GM12878 (cell line): Measurements from ENCODE around the gene CLDN16. TPM values are rescaled to one million over a fixed set of nuclear protein-coding genes. Genes with fewer than 3 reads are reported as not detected.

Source experiments
- ATAC-seq: fragments of 200-7000 bp; cut with Tn5 transposase; 3 replicates; pipeline ENCODE4 v1.9.1; 2020; ENCODE audit warnings: mild to moderate bottlenecking, moderate library complexity
- BruUV-seq: library from RNA; stranded (reverse); fragments of 400-500 nt; replicated peaks from 2 replicates; lab custom pipeline; 2021; lab: Mats Ljungman, UMichigan
- CTCF ChIA-PET: fragments of 300-600 bp; sonication (Branson Sonifier 250); formaldehyde crosslinking; extraction: SDS; loops from one replicate; lab custom pipeline; 2021; ENCODE audit warnings: inconsistent platforms; lab: Yijun Ruan, JAX
- POLR2A ChIA-PET: fragments of 350-600 bp; formaldehyde crosslinking; extraction: SDS; loops from one replicate; lab custom pipeline; 2021; ENCODE audit warnings: inconsistent platforms; lab: Charles Lee
- RAD21 ChIA-PET: fragments of 300-600 bp; sonication (Branson Sonifier 250); formaldehyde crosslinking; loops from one replicate; lab custom pipeline; 2023; ENCODE audit warnings: antibody characterized with exemption; ENCODE audit not compliant: unreplicated experiment; lab: Charles Lee
- SMC1A ChIA-PET: fragments of 300-600 bp; sonication (Branson Sonifier 250); formaldehyde crosslinking; loops from one replicate; lab custom pipeline; 2023; ENCODE audit not compliant: unreplicated experiment, uncharacterized antibody; lab: Charles Lee
- DNase-seq: peaks from one replicate; pipeline ENCODE4 v3.0.0-alpha.2; 2011; ENCODE audit warnings: low read depth, low spot score
- FAIRE-seq: peaks from 3 replicates; lab custom pipeline; 2011; peaks lifted over from hg19 to GRCh38; lab: Jason Lieb, UNC
- H2AFZ ChIP-seq: 2 replicates; pipeline ENCODE4 v1.6.0; 2011; ENCODE audit warnings: low read depth, low read length, control low read depth; ENCODE audit not compliant: control insufficient read depth
- H3K27ac ChIP-seq: 2 replicates; pipeline ENCODE4 v1.5.1; 2011; ENCODE audit warnings: control low read depth; ENCODE audit not compliant: control insufficient read depth, insufficient read depth
- H3K27me3 ChIP-seq, 2 experiments: replicated peaks in 1 of 2; 2 replicates each; pipeline versions ENCODE4 v1.6.0 to v1.6.1; 2011; ENCODE audit warnings: low read length in 1 of 2; ENCODE audit not compliant: control insufficient read depth in 2 of 2, insufficient read depth in 2 of 2
- H3K36me3 ChIP-seq, 2 experiments: 2 replicates each; pipeline ENCODE4 v1.5.1; 2011; ENCODE audit warnings: low read length in 1 of 2; ENCODE audit not compliant: control insufficient read depth in 2 of 2, insufficient read depth in 2 of 2
- H3K4me1 ChIP-seq: 2 replicates; pipeline ENCODE4 v1.6.1; 2011; ENCODE audit warnings: mild to moderate bottlenecking, low read length, moderate library complexity, mixed read lengths; ENCODE audit not compliant: control insufficient read depth, insufficient read depth
- H3K4me2 ChIP-seq: 2 replicates; pipeline ENCODE4 v1.6.0; 2011; ENCODE audit warnings: control low read depth; ENCODE audit not compliant: control insufficient read depth, insufficient read depth
- H3K4me3 ChIP-seq: fragments of 200-600 bp; sonication (generic); 2 replicates; pipeline ENCODE4 v1.5.1; 2016
- H3K79me2 ChIP-seq: 2 replicates; pipeline ENCODE4 v1.6.0; 2011; ENCODE audit warnings: low read length; ENCODE audit not compliant: control insufficient read depth, insufficient read depth
- H3K9ac ChIP-seq: 2 replicates; pipeline ENCODE4 v1.8.0; 2011; ENCODE audit warnings: low read length, control low read depth, mixed read lengths; ENCODE audit not compliant: control insufficient read depth, insufficient read depth
- H3K9me3 ChIP-seq: replicated peaks from 3 replicates; pipeline ENCODE4 v1.5.1; 2011; ENCODE audit warnings: mild to moderate bottlenecking, low read length; ENCODE audit not compliant: control insufficient read depth, insufficient read depth
- H4K20me1 ChIP-seq: 2 replicates; pipeline ENCODE4 v1.6.0; 2011; ENCODE audit not compliant: control insufficient read depth, insufficient read depth
- CBX5 ChIP-seq: sonication (generic); IDR thresholded peaks from 2 replicates; pipeline ENCODE4 v1.6.1; 2016; ENCODE audit warnings: low read depth, moderate library complexity, mild to moderate bottlenecking, inconsistent platforms
- CHD1 ChIP-seq: IDR thresholded peaks from 2 replicates; pipeline ENCODE4 v1.6.1; 2012; ENCODE audit warnings: low read depth, low read length, improper control_type of control experiment
- E2F8 ChIP-seq: fragments of 450-650 bp; IDR thresholded peaks from 2 replicates; pipeline ENCODE4 v1.6.1; 2018; ENCODE audit warnings: mild to moderate bottlenecking, low read depth, moderate library complexity; ENCODE audit not compliant: partially characterized antibody
- EED ChIP-seq: sonication (generic); IDR thresholded peaks from 2 replicates; pipeline ENCODE4 v1.6.1; 2016; ENCODE audit warnings: antibody characterized with exemption, low read depth
- FOS ChIP-seq: IDR thresholded peaks from 3 replicates; pipeline ENCODE4 v1.6.1; 2011; ENCODE audit warnings: borderline replicate concordance; ENCODE audit not compliant: insufficient read length; ENCODE audit errors: extremely low read depth
- JUNB ChIP-seq: IDR thresholded peaks from 2 replicates; pipeline ENCODE4 v1.6.1; 2016; ENCODE audit warnings: antibody characterized with exemption, mild to moderate bottlenecking
- KLF5 ChIP-seq: fragments of 450-650 bp; IDR thresholded peaks from 2 replicates; pipeline ENCODE4 v1.6.1; 2014; ENCODE audit warnings: mild to moderate bottlenecking; ENCODE audit not compliant: partially characterized antibody
- MAX ChIP-seq: IDR thresholded peaks from 2 replicates; pipeline ENCODE4 v1.6.1; 2012; ENCODE audit warnings: low read depth, low read length, improper control_type of control experiment
- NFIC ChIP-seq: IDR thresholded peaks from 2 replicates; pipeline ENCODE4 v1.6.1; 2012; ENCODE audit warnings: low read depth, mild to moderate bottlenecking, inconsistent platforms, low read length, moderate library complexity
- NFXL1 ChIP-seq: fragments of 450-650 bp; IDR thresholded peaks from 2 replicates; pipeline ENCODE4 v1.6.1; 2017; ENCODE audit warnings: antibody characterized with exemption, mild to moderate bottlenecking, borderline replicate concordance
- NR2F1 ChIP-seq: fragments of 450-650 bp; conservative IDR thresholded peaks from 2 replicates; pipeline ENCODE4 v1.6.1; 2017; ENCODE audit warnings: mild to moderate bottlenecking
- STAT3 ChIP-seq: IDR thresholded peaks from 2 replicates; pipeline ENCODE4 v1.6.1; 2011; ENCODE audit warnings: low read depth, low read length, improper control_type of control experiment
- YBX1 ChIP-seq: fragments of 450-650 bp; IDR thresholded peaks from 2 replicates; pipeline ENCODE4 v1.6.1; 2016; ENCODE audit warnings: antibody characterized with exemption
- ZNF217 ChIP-seq: fragments of 450-650 bp; IDR thresholded peaks from 2 replicates; pipeline ENCODE4 v1.6.1; 2017; ENCODE audit warnings: antibody characterized with exemption, mild to moderate bottlenecking
- ZNF274 ChIP-seq: IDR thresholded peaks from one replicate; pipeline ENCODE4 v1.8.0; 2011; ENCODE audit not compliant: insufficient read length, insufficient read depth
- ZZZ3 ChIP-seq: IDR thresholded peaks from 2 replicates; pipeline ENCODE4 v1.6.1; 2011; ENCODE audit warnings: low read depth; ENCODE audit not compliant: control insufficient read depth, insufficient read length
- WGBS: methylation state at CpG from one replicate; pipeline ENCODE4 v1.1.6; 2016; ENCODE audit warnings: low lambda C conversion rate; ENCODE audit not compliant: insufficient replicate concordance, insufficient coverage; ENCODE audit errors: missing lambda C conversion rate; 5-methylcytosine and 5-hydroxymethylcytosine counted together
- in situ Hi-C: fragments of 300-500 bp; cut with MboI; formaldehyde crosslinking; loops from 9 replicates; pipeline ENCODE4 v1.14.3; 2018; ENCODE audit warnings: mixed read lengths
- intact Hi-C: fragments of 100-400 bp; cut with micrococcal nuclease; formaldehyde crosslinking; loops from one replicate; pipeline ENCODE4 v1.14.2; 2022; ENCODE audit not compliant: unreplicated experiment
- polyA plus RNA-seq, 11 experiments: library from polyadenylated mRNA; depleted of rRNA in 4 of 11; unstranded in 6 of 11; stranded (reverse) in 5 of 11; fragments of >200 nt; fragmentation: Nextera tagmentation in 4 of 11; fragmentation: Illumina TruSeq in 1 of 11; extraction: Ambion mirVana in 4 of 11; extraction: Trizol in 1 of 11; gene quantifications; 1 replicate in 1 of 11; 2 replicates in 10 of 11; pipeline versions ENCODE4 v1.2.1 to v1.2.3, GENCODE V29; 2011 to 2016; ENCODE audit warnings: inconsistent platforms in 2 of 11, missing spikeins in 2 of 11, low read depth in 1 of 11
- total RNA-seq, 4 experiments: library from RNA; depleted of rRNA in 3 of 4; stranded (reverse); fragments of >200 nt in 3 of 4; fragmentation: Illumina TruSeq in 1 of 4; extraction: Trizol in 1 of 4; gene quantifications; 2 replicates each; pipeline versions ENCODE4 v1.2.1 to v1.2.3, GENCODE V29; 2013 to 2021

CLDN16 gene
- total and polyA plus RNA-seq, 10 of the 15 experiments (the other 5 are each of a cell fraction or from before 2014, with no cell fraction given), result 3.2 to 26.6 (median 4.0) TPM

DNA sequence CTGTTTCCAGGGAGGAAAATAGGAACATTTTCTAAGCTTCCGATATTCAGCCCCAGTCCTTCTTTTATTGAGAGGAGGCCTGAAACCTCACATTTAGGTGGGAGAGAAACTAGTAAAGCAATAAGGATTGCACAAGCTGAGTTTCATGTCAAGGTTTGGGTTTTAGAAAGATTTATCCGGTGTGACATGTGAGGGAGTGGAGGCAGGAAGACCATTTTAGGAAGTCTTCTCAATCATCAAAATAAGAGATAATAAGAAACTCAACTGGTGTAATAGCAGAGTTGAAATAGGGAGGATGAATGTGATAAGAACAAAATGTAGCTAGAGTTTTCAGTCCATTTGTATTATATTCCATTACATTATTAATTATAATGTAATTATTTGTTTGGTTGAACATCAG lies 27.7 kb upstream of the CLDN16 start:
- no peak for DNase-seq
- Histone ChIP-seq H3K4me3 (no peak overlapping the region), H3K79me2 (no peaks in the 10 kb centered on the region), H3K4me2 (no peak overlapping the region), H3K9me3 (no peaks in the 10 kb centered on the region), H3K27ac (no peak overlapping the region), H3K9ac (no peak overlapping the region), H3K36me3 (no peaks in the 10 kb centered on the region), H2AFZ (no peak overlapping the region)
- no peak for ATAC-seq
- FAIRE-seq, result no peak
- ChIA-PET POLR2A (interaction anchor here (0.8 to 1.1 kb wide), 2 partner anchors 15 to 17 kb away, joined by 3 read pairs; no protein-coding TSS in a partner anchor), SMC1A (interaction anchor here (1.1 to 3.5 kb wide), 12 partner anchors 8 to 150 kb away, joined by 3 to 13 read pairs (median 7); no protein-coding TSS in a partner anchor), RAD21 (interaction anchor here (0.9 to 2.1 kb wide), 10 partner anchors 10 to 134 kb away, joined by 3 to 7 read pairs (median 4); partner anchors contain the start of gene CLDN1), CTCF (interaction anchor here (0.6 to 4.0 kb wide), 12 partner anchors 10 to 399 kb away, joined by 3 to 20 read pairs (median 4); partner anchors contain the start of gene CLDN1)
- 90% methylated on average over 2 of the region's 2 CpGs for whole genome bisulfite sequencing
- intact Hi-C loops, result no loop called here
- in situ Hi-C loops, result no loop called here
- TF ChIP-seq JUNB (no peak), MAX (no peak), ZZZ3 (no peak), ZNF217 (no peak), FOS (no peak), NR2F1 (no peak), E2F8 (no peak), EED (no peak), KLF5 (no peak), NFXL1 (no peak), NFIC (no peak), ZNF274 (no peak), CBX5 (no peak), STAT3 (no peak), YBX1 (no peak), CHD1 (no peak)
- TF ChIP-seq, all 136 proteins: peak for 0
- Histone ChIP-seq H3K4me1 (no peaks in the 10 kb centered on the region), H4K20me1 (no peaks in the 10 kb centered on the region), H3K27me3 (no peaks in the 10 kb centered on the region)
- BruUV-seq, result no TSS peak
